ENCODE data around the gene ZNHIT1. TPM values are rescaled to one million over a fixed set of nuclear protein-coding genes. Genes with fewer than 3 reads are reported as not detected.
A peak's percentile ranks its signal among the peaks of the same experiment; 100 is the strongest.

The ZNHIT1 gene
- total RNA-seq, 1 donor from 2014 or later = 37.6 TPM

DNA sequence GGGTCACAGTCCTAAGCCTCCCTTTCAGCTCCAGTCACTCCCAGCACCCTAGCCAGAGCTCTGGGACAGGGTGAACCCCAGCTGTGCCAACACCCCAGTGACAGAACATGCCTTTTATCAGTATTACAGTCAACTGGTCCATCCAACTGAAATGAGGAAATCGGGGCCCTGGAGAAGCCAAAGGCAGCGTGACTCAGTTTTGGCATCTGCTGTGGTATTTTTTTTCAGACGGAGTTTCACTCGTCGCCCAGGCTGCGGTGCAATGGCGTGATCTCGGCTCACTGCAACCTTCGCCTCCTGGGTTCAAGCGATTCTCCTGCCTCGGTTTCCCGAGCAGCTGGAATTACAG is 23.0 kb downstream of the ZNHIT1 start:
- H3K4me3 Mint-ChIP-seq = no peak overlapping the region
- intact Hi-C loops (cut with micrococcal nuclease) = no loop called here
- POLR2A ChIA-PET = interaction anchor here (0.6 to 0.8 kb wide), 4 partner anchors 11 to 73 kb away, joined by 3 to 5 read pairs (median 4); partner anchors contain the start of gene ZNHIT1

DNA sequence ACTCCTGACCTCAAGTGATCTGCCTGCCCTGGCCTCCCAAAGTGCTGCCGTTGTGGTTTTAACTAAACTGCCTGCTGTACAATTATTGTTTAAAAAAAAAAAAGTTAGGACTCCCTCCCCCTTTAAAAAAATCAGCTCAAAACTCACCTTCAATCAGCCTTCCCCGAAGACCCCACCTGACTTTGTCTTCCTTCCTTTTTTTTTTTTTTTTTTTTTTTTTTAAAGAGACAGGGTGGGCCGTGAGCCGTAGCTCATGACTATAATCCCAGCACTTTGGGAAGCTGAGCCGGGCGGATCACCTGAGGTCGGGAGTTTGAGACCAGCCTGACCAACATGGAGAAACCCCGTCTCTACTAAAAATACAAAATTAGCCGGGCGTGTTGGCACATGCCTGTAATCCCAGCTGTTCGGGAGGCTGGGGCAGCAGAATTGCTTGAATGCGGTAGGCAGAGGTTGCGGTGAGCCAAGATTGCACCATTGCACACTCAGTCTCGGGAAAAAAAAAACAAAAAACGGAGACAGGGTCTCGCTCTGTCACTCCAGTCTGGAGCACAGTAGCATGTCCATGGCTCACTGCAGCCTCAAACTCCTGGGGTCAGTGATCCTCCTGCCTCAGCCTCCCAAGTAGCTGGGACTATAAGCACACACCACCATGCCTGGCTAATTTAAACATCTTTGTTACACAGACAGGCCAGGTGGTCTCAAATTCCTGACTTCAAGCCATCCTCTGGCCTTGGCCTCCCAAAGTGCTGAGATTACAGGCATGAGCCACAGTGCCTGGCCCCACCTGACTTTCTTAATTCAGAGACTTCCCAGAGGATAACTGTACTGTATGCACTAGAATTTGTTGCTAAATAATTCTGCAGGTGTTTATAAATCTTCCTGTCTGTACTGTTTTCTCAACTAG is 23.7 kb downstream of the ZNHIT1 start:
- ATAC-seq (ENCODE audit: low read depth) (no peak), DNase-seq (no peak)
- H3K9me3 Mint-ChIP-seq = no peaks in the 10 kb centered on the region
- intact Hi-C loops (cut with micrococcal nuclease) = no loop called here
- POLR2A ChIA-PET = interaction anchor here (0.6 to 0.8 kb wide), 5 partner anchors 10 to 273 kb away, joined by 3 to 5 read pairs (median 3); partner anchors contain the start of gene ZNHIT1
- no peak overlapping the region for H3K4me3 Mint-ChIP-seq
- no peak overlapping the region for H3K27ac Mint-ChIP-seq
- CTCF ChIA-PET = interaction anchor here (0.7 to 4.9 kb wide), 3 partner anchors 49 to 98 kb away, joined by 3 to 55 read pairs (median 4); no protein-coding TSS in a partner anchor
- peaks cover 46% of the 10 kb centered on the region for H3K36me3 Mint-ChIP-seq (ENCODE audit: low read depth)
- TF ChIP-seq, protein P1, sequence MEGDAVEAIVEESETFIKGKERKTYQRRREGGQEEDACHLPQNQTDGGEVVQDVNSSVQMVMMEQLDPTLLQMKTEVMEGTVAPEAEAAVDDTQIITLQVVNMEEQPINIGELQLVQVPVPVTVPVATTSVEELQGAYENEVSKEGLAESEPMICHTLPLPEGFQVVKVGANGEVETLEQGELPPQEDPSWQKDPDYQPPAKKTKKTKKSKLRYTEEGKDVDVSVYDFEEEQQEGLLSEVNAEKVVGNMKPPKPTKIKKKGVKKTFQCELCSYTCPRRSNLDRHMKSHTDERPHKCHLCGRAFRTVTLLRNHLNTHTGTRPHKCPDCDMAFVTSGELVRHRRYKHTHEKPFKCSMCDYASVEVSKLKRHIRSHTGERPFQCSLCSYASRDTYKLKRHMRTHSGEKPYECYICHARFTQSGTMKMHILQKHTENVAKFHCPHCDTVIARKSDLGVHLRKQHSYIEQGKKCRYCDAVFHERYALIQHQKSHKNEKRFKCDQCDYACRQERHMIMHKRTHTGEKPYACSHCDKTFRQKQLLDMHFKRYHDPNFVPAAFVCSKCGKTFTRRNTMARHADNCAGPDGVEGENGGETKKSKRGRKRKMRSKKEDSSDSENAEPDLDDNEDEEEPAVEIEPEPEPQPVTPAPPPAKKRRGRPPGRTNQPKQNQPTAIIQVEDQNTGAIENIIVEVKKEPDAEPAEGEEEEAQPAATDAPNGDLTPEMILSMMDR (IDR thresholded peaks at IDR 0.05) = no peak
- peaks cover 38% of the 10 kb centered on the region for H3K4me1 Mint-ChIP-seq
- H3K27me3 Mint-ChIP-seq = no peaks in the 10 kb centered on the region

More for the DNA sequence above, 23.0 kb downstream of the ZNHIT1 start:
- DNase-seq = no peak
- CTCF ChIA-PET = interaction anchor here (0.7 to 1.4 kb wide), 2 partner anchors 48 to 97 kb away, joined by 3 to 4 read pairs; no protein-coding TSS in a partner anchor
- no peaks in the 10 kb centered on the region for H3K9me3 Mint-ChIP-seq
- no peaks in the 10 kb centered on the region for H3K27me3 Mint-ChIP-seq
- peaks cover 37% of the 10 kb centered on the region for H3K4me1 Mint-ChIP-seq
- H3K27ac Mint-ChIP-seq = no peak overlapping the region
- TF ChIP-seq, protein P1 (IDR thresholded peaks at IDR 0.05) = no peak
- ATAC-seq (ENCODE audit: low read depth) = no peak
- peaks cover 52% of the 10 kb centered on the region for H3K36me3 Mint-ChIP-seq (ENCODE audit: low read depth)

DNA sequence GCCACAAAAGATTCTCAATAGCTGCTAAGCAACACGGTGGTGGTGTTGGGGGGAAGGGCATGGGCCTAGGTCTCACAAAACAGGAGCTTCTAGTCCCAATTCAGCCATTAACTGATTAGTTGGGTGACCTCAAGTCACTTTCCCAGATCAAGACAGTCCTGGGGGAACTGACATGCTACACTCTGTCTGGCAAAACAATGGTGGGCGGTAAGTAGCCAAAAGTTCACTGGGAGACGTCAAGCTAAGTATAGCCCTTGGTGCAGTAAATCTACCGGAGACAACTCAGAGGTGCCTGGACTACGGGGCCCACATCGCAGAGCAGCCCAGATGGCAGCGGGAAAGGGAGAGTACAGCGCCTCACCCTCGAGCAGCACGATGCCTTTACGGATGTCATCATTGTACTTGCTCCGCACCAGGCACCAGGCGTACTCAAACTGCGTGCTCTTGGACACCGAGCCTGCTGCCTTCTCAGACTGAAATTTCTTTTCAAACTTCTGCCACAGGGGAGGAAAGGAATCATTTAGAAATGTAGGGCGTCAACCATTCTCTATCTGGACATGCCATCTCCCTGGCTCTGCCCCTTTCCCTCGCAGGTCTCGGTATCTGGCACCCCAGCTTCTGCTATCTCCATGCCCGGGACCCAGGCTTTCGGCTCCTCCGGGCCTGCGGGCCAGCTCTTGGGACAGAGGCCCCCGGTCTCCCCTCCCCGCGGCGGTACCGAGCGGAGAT is 25.8 kb downstream of the ZNHIT1 start:
- CTCF ChIA-PET = interaction anchor here (1.0 to 4.9 kb wide), 9 partner anchors 9 to 102 kb away, joined by 3 to 55 read pairs (median 4); partner anchors contain the start of genes PLOD3 and ZNHIT1
- Mint-ChIP-seq H3K36me3 (ENCODE audit: low read depth) (peaks cover 44% of the 10 kb centered on the region), H3K9me3 (no peaks in the 10 kb centered on the region), H3K4me1 (peaks cover 40% of the 10 kb centered on the region), H3K4me3 (peak overlapping the region; percentile 95), H3K27me3 (no peaks in the 10 kb centered on the region), H3K27ac (peak overlapping the region; percentile 95)
- POLR2A ChIA-PET = interaction anchor here (0.6 to 3.0 kb wide), 11 partner anchors 10 to 369 kb away, joined by 3 to 44 read pairs (median 6); partner anchors contain the start of genes IFT22, PLOD3, SRRT and TRIM56
- ATAC-seq (ENCODE audit: low read depth) = no peak
- no peak for DNase-seq
- TF ChIP-seq, protein P1 (IDR thresholded peaks at IDR 0.05) = no peak
- intact Hi-C loops (cut with micrococcal nuclease) = loop anchor here (1.0 to 2.0 kb wide), 7 partner anchors 8 to 350 kb away; partner anchors contain the start of genes IFT22 and ZNHIT1

DNA sequence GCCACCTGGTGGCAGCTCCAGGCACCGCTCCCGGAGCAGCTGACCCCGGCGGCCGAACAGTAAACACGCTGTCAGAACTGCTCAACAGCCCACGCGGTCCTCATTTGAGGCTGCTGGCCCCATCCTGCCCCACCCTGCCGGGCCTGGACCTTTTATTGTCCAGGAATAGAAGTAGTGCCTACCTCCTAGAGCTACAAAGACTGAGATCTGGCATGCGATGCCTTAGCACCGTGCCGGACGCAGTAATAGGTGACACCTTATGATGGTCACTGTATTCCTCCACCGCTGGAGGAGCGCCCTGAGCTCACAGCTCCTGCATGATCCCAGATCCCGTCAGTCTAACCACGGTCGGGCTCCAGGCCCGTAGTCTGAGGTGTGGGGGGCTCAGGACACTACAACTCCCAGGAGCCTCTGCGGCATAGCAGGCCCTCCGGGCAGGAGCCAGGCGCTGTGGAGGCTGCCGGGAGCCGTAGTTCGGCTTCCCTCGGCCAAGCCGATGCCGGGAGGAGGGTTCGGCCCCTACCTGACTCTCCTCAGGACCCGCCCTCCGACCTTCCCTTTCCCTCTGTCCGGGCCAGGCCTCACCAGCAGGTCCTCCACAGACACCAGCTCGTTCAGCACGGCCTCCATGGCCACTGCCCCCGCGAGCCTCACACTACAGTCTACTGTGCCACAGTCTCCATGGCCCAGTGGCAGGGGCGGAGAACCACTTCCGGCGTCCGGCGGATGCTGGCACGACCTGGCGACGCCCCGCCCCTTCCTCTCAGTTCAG is 26.6 kb downstream of the ZNHIT1 start, which contains the start of gene FIS1:
Gene FIS1, minus strand, starts transcription at position 707 of the 772 bp plus-strand sequence. Its CDS starts 77 bp downstream, at position 630.
- ChIA-PET CTCF (interaction anchor here (1.2 to 4.9 kb wide), 8 partner anchors 8 to 103 kb away, joined by 3 to 55 read pairs (median 8); partner anchors contain the start of genes PLOD3 and ZNHIT1), POLR2A (interaction anchor here (0.6 to 3.0 kb wide), 11 partner anchors 9 to 1629 kb away, joined by 3 to 44 read pairs (median 6); partner anchors contain the start of genes IFT22, PLOD3, SRRT and TRIM56)
- H3K4me3 Mint-ChIP-seq = peak within 1 kb of the TSS; percentile 95
- peaks cover 42% of the 10 kb centered on the region for H3K4me1 Mint-ChIP-seq
- peak within 1 kb of the TSS; percentile 95 for H3K27ac Mint-ChIP-seq
- ATAC-seq (ENCODE audit: low read depth) = peak; percentile 94
- H3K9me3 Mint-ChIP-seq = no peaks in the 10 kb centered on the region
- H3K27me3 Mint-ChIP-seq = no peaks in the 10 kb centered on the region
- H3K36me3 Mint-ChIP-seq (ENCODE audit: low read depth) = peaks cover 39% of the 10 kb centered on the region
- TF ChIP-seq, protein P1 (IDR thresholded peaks at IDR 0.05) = no peak
- intact Hi-C loops (cut with micrococcal nuclease) = loop anchor here (1.0 to 2.0 kb wide), 7 partner anchors 8 to 350 kb away; partner anchors contain the start of genes IFT22 and ZNHIT1
- peak; percentile 96 for DNase-seq
